Ovary (tissue), 9 donors: ENCODE data around the gene TSHZ3. TPM values are rescaled to one million over a fixed set of nuclear protein-coding genes. Genes with fewer than 3 reads are reported as not detected.
A peak's percentile ranks its signal among the peaks of the same experiment; 100 is the strongest.

Experiments used
- DNase-seq, 5 donors: peaks; one replicate each; pipeline ENCODE4 v3.0.0-alpha.2; 2019 to 2020
- H3K27ac ChIP-seq, 2 donors: fragments of 200-600 bp; one replicate each; pipeline versions ENCODE4 v1.5.1 to v1.8.0; 2019 to 2022
- H3K27me3 ChIP-seq: fragments of 200-600 bp; one replicate; pipeline ENCODE4 v1.8.0; 2022
- H3K36me3 ChIP-seq: fragments of 200-600 bp; sonication (generic); one replicate; pipeline ENCODE4 v1.5.1; 2019
- H3K4me1 ChIP-seq: one replicate; pipeline ENCODE4 v1.8.1; 2013; ENCODE audit warnings: mild to moderate bottlenecking, moderate library complexity; ENCODE audit not compliant: insufficient read depth
- H3K4me3 ChIP-seq: fragments of 200-600 bp; sonication (generic); one replicate; pipeline ENCODE4 v1.5.1; 2017
- H3K9me3 ChIP-seq, 2 donors: fragments of 200-600 bp in 1 of 2; sonication (generic) in 1 of 2; one replicate each; pipeline versions ENCODE4 v1.5.1 to v1.8.1; 2013 to 2019; ENCODE audit warnings: mild to moderate bottlenecking in 1 of 2, moderate library complexity in 1 of 2
- CTCF ChIP-seq, 3 donors: fragments of 450-650 bp in 2 of 3; fragments of 200-600 bp in 1 of 3; IDR thresholded peaks; one replicate each; pipeline versions ENCODE4 v1.5.1 to v1.8.0; 2016 to 2022; ENCODE audit warnings: antibody characterized with exemption in 3 of 3, mild to moderate bottlenecking in 1 of 3
- EP300 ChIP-seq: sonication (generic); formaldehyde crosslinking; IDR thresholded peaks from one replicate; pipeline ENCODE4 v1.6.1; 2017; ENCODE audit warnings: antibody characterized with exemption
- POLR2A ChIP-seq: fragments of 450-650 bp; IDR thresholded peaks from one replicate; pipeline ENCODE4 v1.6.1; 2017; ENCODE audit warnings: antibody characterized with exemption, mild to moderate bottlenecking, moderate library complexity
- WGBS, 3 donors: extraction: QIAGEN DNeasy Blood & Tissue Kit in 1 of 3; methylation state at CpG; one replicate each; pipeline versions ENCODE4 v1.1.5 to v1.1.7; 2013 to 2017; 5-methylcytosine and 5-hydroxymethylcytosine counted together
- intact Hi-C, 4 donors: fragments of 100-400 bp; cut with DNase I; formaldehyde crosslinking; loops; one replicate each; pipeline versions ENCODE4 v1.11.0 to v1.15.1; 2022 to 2023
- polyA plus RNA-seq, 2 donors: library from polyadenylated mRNA; stranded (reverse); fragments of 200-250 nt in 1 of 2; fragments of 350-450 nt in 1 of 2; fragmentation: Illumina TruSeq in 1 of 2; extraction: RNeasy Lipid Tissue Mini Kit (QIAGEN cat#74804) in 1 of 2; gene quantifications; one replicate each; pipeline ENCODE4 v1.2.3, GENCODE V29; 2013 to 2014
- total RNA-seq, 7 donors: library from RNA; depleted of rRNA in 2 of 7; stranded (reverse); fragments of >200 nt in 2 of 7; fragmentation: NEBNext Ultra II Directional in 3 of 7; extraction: Animal tissue kit (Norgen Biotek cat#: 25700) in 3 of 7; gene quantifications; one replicate each; pipeline versions ENCODE4 v1.1.0 to v1.2.4, GENCODE V29; 2016 to 2023
- donor health status: DM: no; HTN: no; CAD: no; lungs with moderate emphysema.
- donor health status: DM: no; HTN: no; CAD: no.
- donor health status: Bipolar disorder and iron deficiency.
- donor health status: DM: yes; HTN: yes; CAD: no.
- donor health status: DM: no; HTN: no; CAD: no.
- donor health status: DM: yes; HTN: yes; CAD: no.

TSHZ3 gene
- total and polyA plus RNA-seq, 9 donors = 23.3 to 107 (median 50.3) TPM

GRCh38 chr19:31385744-31386143 lies 36.5 kb upstream of the TSHZ3 start:
- Histone ChIP-seq H3K27me3 (no peaks in the 10 kb centered on the region), H3K4me1 (no peaks in the 10 kb centered on the region), H3K36me3 (no peaks in the 10 kb centered on the region), H3K27ac (no peak overlapping the region), H3K4me3 (no peak overlapping the region), H3K9me3 (no peaks in the 10 kb centered on the region)
- TF ChIP-seq EP300 (no peak), POLR2A (no peak), CTCF (IDR thresholded peaks at IDR 0.05) (no peak)
- intact Hi-C loops = no loop called here
- no peak for DNase-seq
- 5 to 22% (median 20%) methylated on average over 1 of the region's 1 CpG for WGBS, 3 donors

- no peak for TF ChIP-seq EP300
- TF ChIP-seq CTCF (IDR thresholded peaks at IDR 0.05) = no peak
- intact Hi-C loops = no loop called here
- Histone ChIP-seq H3K27ac (no peak overlapping the region), H3K36me3 (no peaks in the 10 kb centered on the region), H3K27me3 (no peaks in the 10 kb centered on the region), H3K9me3 (no peaks in the 10 kb centered on the region), H3K4me3 (no peak overlapping the region), H3K4me1 (peaks cover 2% of the 10 kb centered on the region)
- DNase-seq = no peak
- WGBS, 3 donors = 91 to 100% (median 97%) methylated on average over 1 of the region's 1 CpG
Measured at GRCh38 chr19:31383553-31383952, 34.3 kb upstream of the TSHZ3 start.

GRCh38 chr19:31380854-31381253 lies 31.6 kb upstream of the TSHZ3 start:
- TF ChIP-seq EP300 (no peak), POLR2A (no peak), CTCF (IDR thresholded peaks at IDR 0.05) (no peak)
- no peak overlapping the region for H3K4me3 ChIP-seq
- intact Hi-C loops = no loop called here
- H3K36me3 ChIP-seq = no peaks in the 10 kb centered on the region
- H3K27me3 ChIP-seq = no peaks in the 10 kb centered on the region
- peaks cover 4% of the 10 kb centered on the region for H3K4me1 ChIP-seq
- no peak for DNase-seq
- no peaks in the 10 kb centered on the region for H3K9me3 ChIP-seq
- 93 to 98% (median 96%) methylated on average over 6 of the region's 6 CpGs for WGBS, 3 donors
- no peak overlapping the region for H3K27ac ChIP-seq

GRCh38 chr19:31378404-31378803 lies 29.2 kb upstream of the TSHZ3 start:
- H3K36me3 ChIP-seq = no peaks in the 10 kb centered on the region
- peaks cover 4% of the 10 kb centered on the region for H3K4me1 ChIP-seq
- peak overlapping the region in 1 of 2 donors; percentile 61 for H3K27ac ChIP-seq
- 7 to 12% (median 10%) methylated on average over 4 of the region's 4 CpGs for WGBS, 3 donors
- peak; percentile 45 to 76 (median 69) for DNase-seq
- TF ChIP-seq CTCF (IDR thresholded peaks at IDR 0.05) = no peak
- TF ChIP-seq POLR2A = no peak
- TF ChIP-seq EP300 = no peak
- H3K4me3 ChIP-seq = no peak overlapping the region
- no peaks in the 10 kb centered on the region for H3K27me3 ChIP-seq
- intact Hi-C loops = no loop called here
- H3K9me3 ChIP-seq = no peaks in the 10 kb centered on the region

GRCh38 chr19:31377736-31378135 lies 28.5 kb upstream of the TSHZ3 start:
- no peak for TF ChIP-seq POLR2A
- intact Hi-C loops = no loop called here
- H3K27me3 ChIP-seq = no peaks in the 10 kb centered on the region
- DNase-seq = no peak
- no peak overlapping the region for H3K4me3 ChIP-seq
- peaks cover 4% of the 10 kb centered on the region for H3K4me1 ChIP-seq
- 65 to 76% (median 73%) methylated on average over 1 of the region's 1 CpG for WGBS, 3 donors
- H3K9me3 ChIP-seq = no peaks in the 10 kb centered on the region
- H3K36me3 ChIP-seq = no peaks in the 10 kb centered on the region
- peak overlapping the region in 1 of 2 donors; percentile 61 for H3K27ac ChIP-seq
